Glomerular visceral epithelial cell (primary cell): ENCODE data around the gene ANKRD39.

ENCODE experiments used
- DNase-seq: peaks from one replicate; pipeline ENCODE4 v3.0.0-alpha.2; 2016; ENCODE audit errors: extremely low spot score

The ANKRD39 gene

GRCh38 chr2:96828874-96829273, 28.9 kb downstream of the ANKRD39 start:
- DNase-seq: no peak

- DNase-seq: no peak
Measured at GRCh38 chr2:96828436-96828835, 29.4 kb downstream of the ANKRD39 start.

GRCh38 chr2:96826546-96827278, 31.1 kb downstream of the ANKRD39 start:
- no peak for DNase-seq

- no peak for DNase-seq
Measured at GRCh38 chr2:96825057-96825456, 32.8 kb downstream of the ANKRD39 start.

GRCh38 chr2:96824079-96824870, 33.5 kb downstream of the ANKRD39 start:
- DNase-seq: peak; percentile 42

- no peak for DNase-seq
Measured at GRCh38 chr2:96823198-96823597, 34.6 kb downstream of the ANKRD39 start.

- no peak for DNase-seq
Measured at GRCh38 chr2:96822786-96823185, 35.0 kb downstream of the ANKRD39 start.

GRCh38 chr2:96821113-96821675, 36.6 kb downstream of the ANKRD39 start:
- DNase-seq: no peak

- DNase-seq: no peak
Measured at GRCh38 chr2:96819876-96820511, 37.8 kb downstream of the ANKRD39 start.

- DNase-seq: no peak
Measured at GRCh38 chr2:96819128-96819875, 38.5 kb downstream of the ANKRD39 start.

- no peak for DNase-seq
Measured at GRCh38 chr2:96817882-96818281, 39.9 kb downstream of the ANKRD39 start.

- no peak for DNase-seq
Measured at GRCh38 chr2:96816836-96817702, 40.7 kb downstream of the ANKRD39 start.

GRCh38 chr2:96816127-96816835, 41.5 kb downstream of the ANKRD39 start, which contains the start of gene CNNM3:
Gene CNNM3 (plus strand): TSS chr2:96816268. CDS start chr2:96816278, 10 bp downstream.
- DNase-seq: peak; percentile 96

GRCh38 chr2:96815326-96816126, 42.3 kb downstream of the ANKRD39 start:
- peak; percentile 48 for DNase-seq

- no peak for DNase-seq
Measured at GRCh38 chr2:96813656-96814055, 44.2 kb downstream of the ANKRD39 start.

GRCh38 chr2:96811917-96812316, 45.9 kb downstream of the ANKRD39 start:
- DNase-seq: no peak

GRCh38 chr2:96810783-96811192, 47.0 kb downstream of the ANKRD39 start:
- no peak for DNase-seq

GRCh38 chr2:96809951-96810782, 47.6 kb downstream of the ANKRD39 start:
- no peak for DNase-seq
